GM10266 (cell line): Measurements from ENCODE around the gene ABLIM2.

ENCODE experiments used
- DNase-seq: peaks from one replicate; pipeline ENCODE4 v3.0.0; 2012; ENCODE audit errors: extremely low spot score
- CTCF ChIP-seq: IDR thresholded peaks from 2 replicates; pipeline ENCODE4 v1.5.1; 2012; ENCODE audit warnings: mild to moderate bottlenecking, low read depth; ENCODE audit not compliant: control insufficient read depth, insufficient read depth; ENCODE audit errors: missing control alignments

Gene ABLIM2

DNA sequence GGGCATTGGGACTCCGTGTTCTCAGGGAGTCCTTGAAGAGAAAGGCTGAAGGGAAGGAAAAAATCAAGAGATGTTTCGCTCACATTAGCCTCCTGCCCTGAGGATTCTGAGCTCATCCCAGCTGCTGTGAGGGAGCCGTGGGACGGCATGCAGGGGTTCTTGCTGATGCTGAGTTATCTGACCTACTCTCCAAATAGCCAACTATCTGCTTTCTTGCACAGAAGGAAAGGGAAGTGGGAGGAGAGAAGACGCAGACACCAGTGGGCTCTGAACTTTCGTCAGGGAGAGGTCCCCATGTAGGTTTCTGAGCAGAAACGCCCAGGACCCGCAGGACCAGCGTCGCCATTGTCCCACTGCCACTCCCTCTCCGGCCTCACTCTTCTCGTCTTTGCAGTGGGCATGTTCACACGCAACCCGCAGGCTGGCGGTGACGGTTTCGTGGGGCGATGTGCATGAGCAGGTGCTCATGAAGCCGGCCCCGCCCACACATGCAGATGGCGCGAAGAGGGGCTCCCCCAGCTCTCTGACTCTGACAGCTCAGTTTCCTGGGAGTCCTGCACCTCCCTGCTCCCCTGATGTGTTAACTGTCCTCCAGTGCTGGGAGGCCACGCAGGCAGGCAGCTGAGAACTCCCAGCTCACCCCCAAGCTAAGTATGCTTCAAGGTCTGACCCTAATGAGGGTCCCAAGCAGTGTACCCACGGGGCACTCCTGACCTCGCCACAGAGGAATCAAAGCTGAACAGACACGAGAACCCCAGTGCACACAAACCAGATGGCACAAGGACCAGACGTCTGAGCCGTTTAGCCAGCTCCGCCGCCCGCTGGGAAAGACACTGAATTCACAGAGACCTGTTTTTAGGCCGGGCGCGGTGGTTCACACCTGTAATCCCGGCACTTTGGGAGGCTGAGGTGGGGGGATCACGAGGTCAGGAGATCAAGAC, 13.6 kb upstream of the ABLIM2 start:
- peak; percentile 69 for DNase-seq
- TF ChIP-seq CTCF, result no peak

GRCh38 chr4:8171266-8171665, 12.7 kb upstream of the ABLIM2 start:
- TF ChIP-seq CTCF, result no peak
- DNase-seq, result no peak

- DNase-seq, result no peak
- no peak for TF ChIP-seq CTCF
Measured at GRCh38 chr4:8170341-8170740, 11.7 kb upstream of the ABLIM2 start.

- no peak for DNase-seq
- TF ChIP-seq CTCF, result no peak
Measured at GRCh38 chr4:8169763-8170162, 11.2 kb upstream of the ABLIM2 start.

DNA sequence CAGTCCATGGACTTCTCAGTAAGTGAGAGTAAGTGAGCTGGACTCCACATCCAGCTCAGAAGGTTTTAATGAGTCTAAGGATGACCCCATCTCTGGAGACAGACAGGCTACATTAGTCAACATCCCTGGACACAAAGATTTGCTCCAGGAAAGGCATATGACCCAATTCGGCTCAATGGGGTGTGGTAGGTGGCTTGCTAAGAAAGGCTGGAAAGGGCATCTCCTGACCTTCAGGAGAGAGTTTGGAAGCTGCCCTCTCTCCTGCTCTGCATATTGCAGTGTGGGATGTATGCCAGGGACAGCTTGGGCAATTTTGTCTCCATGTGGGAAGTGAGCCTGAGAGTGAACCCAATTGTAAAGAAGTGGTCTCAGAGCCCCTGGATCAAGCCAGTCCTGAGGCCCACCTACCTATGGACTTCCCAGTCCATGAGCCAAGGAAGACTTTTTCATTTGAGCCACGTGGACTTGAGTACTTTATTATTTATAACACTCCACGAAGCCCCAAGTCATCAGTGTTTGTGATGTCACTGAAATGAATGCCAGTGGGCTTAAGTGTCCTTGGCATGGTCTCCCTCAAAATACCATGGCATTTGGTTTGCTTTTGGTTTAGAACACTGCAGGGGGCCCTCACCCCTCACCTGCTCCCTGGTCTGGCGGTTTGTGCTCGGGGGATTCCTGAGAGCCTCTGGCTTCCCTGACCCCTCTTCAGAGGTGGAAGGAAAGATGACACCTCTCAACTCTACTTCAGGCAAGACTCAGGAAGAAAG, 10.4 kb upstream of the ABLIM2 start:
- no peak for TF ChIP-seq CTCF
- no peak for DNase-seq

GRCh38 chr4:8168232-8168631, 9.6 kb upstream of the ABLIM2 start:
- TF ChIP-seq CTCF, result no peak
- no peak for DNase-seq

DNA sequence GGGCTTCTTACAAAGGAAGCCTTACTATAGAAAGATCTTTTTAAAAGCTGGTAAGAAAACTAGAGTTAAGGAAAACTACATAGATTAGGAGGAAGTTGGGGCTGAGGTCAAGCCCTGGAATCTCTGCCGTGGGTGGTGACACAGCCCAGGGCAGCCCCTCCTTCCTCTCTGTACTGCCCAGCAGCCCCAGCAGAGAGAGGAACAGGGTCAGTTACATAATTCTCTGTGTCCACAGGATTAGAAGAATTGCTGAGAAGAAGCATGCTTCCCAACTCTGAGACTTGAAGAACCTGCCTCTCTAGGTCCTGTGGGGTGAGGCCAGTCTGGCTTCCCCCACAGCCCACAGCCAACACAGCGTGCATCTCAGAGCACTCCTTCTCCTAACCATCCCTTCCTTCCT, 9.2 kb upstream of the ABLIM2 start:
- DNase-seq, result no peak
- TF ChIP-seq CTCF, result no peak
